HepG2 (cell line): ENCODE measurements around the gene ZCCHC24. TPM values are rescaled to one million over a fixed set of nuclear protein-coding genes. Genes with fewer than 3 reads are reported as not detected.

ENCODE experiments used
- ATRX ChIP-seq: sonication (generic); formaldehyde crosslinking; IDR thresholded peaks from 2 replicates; pipeline ENCODE4 v1.4.0; 2020; ENCODE audit warnings: missing genetic modification reagents, borderline replicate concordance
- CERS6 ChIP-seq: sonication (generic); formaldehyde crosslinking; IDR thresholded peaks from 2 replicates; pipeline ENCODE4 v1.5.0; 2020; ENCODE audit warnings: missing genetic modification reagents
- FOXP4 ChIP-seq: sonication (generic); formaldehyde crosslinking; IDR thresholded peaks from 2 replicates; pipeline ENCODE4 v1.4.0; 2020; ENCODE audit warnings: missing genetic modification reagents
- IKZF1 ChIP-seq: fragments of 450-650 bp; IDR thresholded peaks from 2 replicates; pipeline ENCODE4 v1.7.1; 2016
- KAT8 ChIP-seq: IDR thresholded peaks from 2 replicates; pipeline ENCODE4 v1.6.1; 2016; ENCODE audit warnings: missing genetic modification reagents, missing compliant biosample characterization
- KDM5A ChIP-seq: fragments of 200-600 bp; sonication (generic); IDR thresholded peaks from 2 replicates; pipeline ENCODE4 v1.7.0; 2018; ENCODE audit warnings: antibody characterized with exemption, mild to moderate bottlenecking, low read length, borderline replicate concordance
- NFYB ChIP-seq: sonication (generic); formaldehyde crosslinking; IDR thresholded peaks from 2 replicates; pipeline ENCODE4 v1.4.0; 2020; ENCODE audit warnings: missing genetic modification reagents
- SALL2 ChIP-seq: sonication (generic); formaldehyde crosslinking; IDR thresholded peaks from 2 replicates; pipeline ENCODE4 v1.8.1; 2023; ENCODE audit warnings: mild to moderate bottlenecking, missing genetic modification reagents, inconsistent platforms
- TBP ChIP-seq: sonication (generic); formaldehyde crosslinking; IDR thresholded peaks from 2 replicates; pipeline ENCODE4 v1.5.0; 2020; ENCODE audit warnings: missing genetic modification reagents
- TFAP4 ChIP-seq: sonication (generic); IDR thresholded peaks from 2 replicates; pipeline ENCODE4 v1.6.1; 2016; ENCODE audit warnings: low read depth, borderline replicate concordance
- THAP11 ChIP-seq: IDR thresholded peaks from 2 replicates; pipeline ENCODE4 v1.6.1; 2016; ENCODE audit warnings: missing biosample characterization, missing genetic modification reagents
- ZFP41 ChIP-seq: sonication (generic); formaldehyde crosslinking; IDR thresholded peaks from 2 replicates; pipeline ENCODE4 v1.4.0; 2020; ENCODE audit warnings: mild to moderate bottlenecking, missing genetic modification reagents, borderline replicate concordance
- ZFP90 ChIP-seq: sonication (generic); formaldehyde crosslinking; IDR thresholded peaks from 2 replicates; pipeline ENCODE4 v1.8.0; 2022; ENCODE audit warnings: missing genetic modification reagents, mild to moderate bottlenecking, inconsistent platforms, borderline replicate concordance
- ZFX ChIP-seq: sonication (generic); formaldehyde crosslinking; IDR thresholded peaks from 2 replicates; pipeline ENCODE4 v1.4.0; 2020; ENCODE audit warnings: mild to moderate bottlenecking, low read depth, missing genetic modification reagents, moderate library complexity
- ZKSCAN1 ChIP-seq: fragments of 150-350 bp; IDR thresholded peaks from 2 replicates; pipeline ENCODE4 v1.6.1; 2014; ENCODE audit warnings: low read length
- ZNF44 ChIP-seq: sonication (generic); formaldehyde crosslinking; IDR thresholded peaks from 2 replicates; pipeline ENCODE4 v1.5.1; 2020; ENCODE audit warnings: mild to moderate bottlenecking, missing genetic modification reagents
- ZNF768 ChIP-seq: sonication (generic); formaldehyde crosslinking; IDR thresholded peaks from 2 replicates; pipeline ENCODE4 v1.4.0; 2020; ENCODE audit warnings: missing genetic modification reagents
- ZNF883 ChIP-seq: sonication (generic); formaldehyde crosslinking; IDR thresholded peaks from 2 replicates; pipeline ENCODE4 v1.5.1; 2020; ENCODE audit warnings: mild to moderate bottlenecking, missing genetic modification reagents; ENCODE audit errors: not compliant biosample characterization
- polyA plus RNA-seq, 8 experiments: library from polyadenylated mRNA; depleted of rRNA in 3 of 8; stranded (reverse) in 7 of 8; unstranded in 1 of 8; fragments of >200 nt; fragmentation: Illumina TruSeq in 4 of 8; extraction: Trizol in 4 of 8; gene quantifications; 2 replicates each; pipeline versions ENCODE4 v1.2.1 to v1.2.3, GENCODE V29; 2011 to 2016; ENCODE audit warnings: low read depth in 4 of 8, missing spikeins in 1 of 8, mixed read lengths in 1 of 8; ENCODE audit not compliant: insufficient read depth in 1 of 8
- total RNA-seq, 5 experiments: library from RNA; depleted of rRNA; stranded (reverse); fragments of >200 nt; fragmentation: Illumina TruSeq; extraction: Trizol; gene quantifications; 2 replicates each; pipeline ENCODE4 v1.2.3, GENCODE V29; 2016; ENCODE audit warnings: low read depth in 1 of 5
- TF ChIP-seq, protein P1 (sequence below): sonication (generic); formaldehyde crosslinking; IDR thresholded peaks from 2 replicates; pipeline ENCODE4 v1.5.0; 2020; ENCODE audit warnings: missing genetic modification reagents, mild to moderate bottlenecking, borderline replicate concordance
- TF ChIP-seq, protein P2 (sequence below): sonication (generic); formaldehyde crosslinking; IDR thresholded peaks from 2 replicates; pipeline ENCODE4 v1.4.0; 2020; ENCODE audit warnings: missing genetic modification reagents

ZCCHC24 gene
- total and polyA plus RNA-seq, 2 of the 13 experiments (the other 11 are each of a cell fraction or from before 2014, with no cell fraction given) = 3.1 to 7.9 TPM

GRCh38 chr10:79347226-79347893 is 98.1 kb downstream of the ZCCHC24 start, which contains the start of gene PPIF (continued):
- TF ChIP-seq, protein P1, sequence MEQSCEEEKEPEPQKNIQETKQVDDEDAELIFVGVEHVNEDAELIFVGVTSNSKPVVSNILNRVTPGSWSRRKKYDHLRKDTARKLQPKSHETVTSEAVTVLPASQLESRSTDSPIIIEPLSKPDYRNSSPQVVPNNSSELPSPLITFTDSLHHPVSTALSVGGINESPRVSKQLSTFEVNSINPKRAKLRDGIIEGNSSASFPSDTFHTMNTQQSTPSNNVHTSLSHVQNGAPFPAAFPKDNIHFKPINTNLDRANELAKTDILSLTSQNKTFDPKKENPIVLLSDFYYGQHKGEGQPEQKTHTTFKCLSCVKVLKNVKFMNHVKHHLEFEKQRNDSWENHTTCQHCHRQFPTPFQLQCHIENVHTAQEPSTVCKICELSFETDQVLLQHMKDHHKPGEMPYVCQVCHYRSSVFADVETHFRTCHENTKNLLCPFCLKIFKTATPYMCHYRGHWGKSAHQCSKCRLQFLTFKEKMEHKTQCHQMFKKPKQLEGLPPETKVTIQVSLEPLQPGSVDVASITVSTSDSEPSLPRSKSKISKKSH (CRISPR knock-in tag) = no peak
- no peak for TF ChIP-seq CERS6 (CRISPR knock-in tag)
- peak; percentile 37; the same call in 1 of the 2 replicates for TF ChIP-seq KDM5A
- TF ChIP-seq THAP11 (CRISPR knock-in tag) = 0 out of 2 replicates have a peak, but pooled peaks have one; percentile 4
- TF ChIP-seq ZFX (CRISPR knock-in tag) = peak; percentile 79
- no peak for TF ChIP-seq ZNF44 (CRISPR knock-in tag)
- TF ChIP-seq ZFP90 (CRISPR knock-in tag) = peak; percentile 52; the same call in 1 of the 2 replicates
- TF ChIP-seq NFYB = peak; percentile 60
- TF ChIP-seq ZNF883 (CRISPR knock-in tag) = no peak
- TF ChIP-seq, protein P2, sequence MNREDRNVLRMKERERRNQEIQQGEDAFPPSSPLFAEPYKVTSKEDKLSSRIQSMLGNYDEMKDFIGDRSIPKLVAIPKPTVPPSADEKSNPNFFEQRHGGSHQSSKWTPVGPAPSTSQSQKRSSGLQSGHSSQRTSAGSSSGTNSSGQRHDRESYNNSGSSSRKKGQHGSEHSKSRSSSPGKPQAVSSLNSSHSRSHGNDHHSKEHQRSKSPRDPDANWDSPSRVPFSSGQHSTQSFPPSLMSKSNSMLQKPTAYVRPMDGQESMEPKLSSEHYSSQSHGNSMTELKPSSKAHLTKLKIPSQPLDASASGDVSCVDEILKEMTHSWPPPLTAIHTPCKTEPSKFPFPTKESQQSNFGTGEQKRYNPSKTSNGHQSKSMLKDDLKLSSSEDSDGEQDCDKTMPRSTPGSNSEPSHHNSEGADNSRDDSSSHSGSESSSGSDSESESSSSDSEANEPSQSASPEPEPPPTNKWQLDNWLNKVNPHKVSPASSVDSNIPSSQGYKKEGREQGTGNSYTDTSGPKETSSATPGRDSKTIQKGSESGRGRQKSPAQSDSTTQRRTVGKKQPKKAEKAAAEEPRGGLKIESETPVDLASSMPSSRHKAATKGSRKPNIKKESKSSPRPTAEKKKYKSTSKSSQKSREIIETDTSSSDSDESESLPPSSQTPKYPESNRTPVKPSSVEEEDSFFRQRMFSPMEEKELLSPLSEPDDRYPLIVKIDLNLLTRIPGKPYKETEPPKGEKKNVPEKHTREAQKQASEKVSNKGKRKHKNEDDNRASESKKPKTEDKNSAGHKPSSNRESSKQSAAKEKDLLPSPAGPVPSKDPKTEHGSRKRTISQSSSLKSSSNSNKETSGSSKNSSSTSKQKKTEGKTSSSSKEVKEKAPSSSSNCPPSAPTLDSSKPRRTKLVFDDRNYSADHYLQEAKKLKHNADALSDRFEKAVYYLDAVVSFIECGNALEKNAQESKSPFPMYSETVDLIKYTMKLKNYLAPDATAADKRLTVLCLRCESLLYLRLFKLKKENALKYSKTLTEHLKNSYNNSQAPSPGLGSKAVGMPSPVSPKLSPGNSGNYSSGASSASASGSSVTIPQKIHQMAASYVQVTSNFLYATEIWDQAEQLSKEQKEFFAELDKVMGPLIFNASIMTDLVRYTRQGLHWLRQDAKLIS = no peak
- TF ChIP-seq TFAP4 = peak; percentile 52; the same call in 1 of the 2 replicates
- no peak for TF ChIP-seq ZKSCAN1
- no peak for TF ChIP-seq FOXP4 (CRISPR knock-in tag)
- TF ChIP-seq ZFP41 (CRISPR knock-in tag) = no peak
- no peak for TF ChIP-seq IKZF1
- TF ChIP-seq TBP = 0 out of 2 replicates have a peak, but pooled peaks have one; percentile 12
- TF ChIP-seq ZNF768 = peak; percentile 12; the same call in 1 of the 2 replicates
- no peak; the same call in 1 of the 2 replicates for TF ChIP-seq KAT8 (CRISPR knock-in tag)
- TF ChIP-seq SALL2 (CRISPR knock-in tag) = peak; percentile 95
- no peak for TF ChIP-seq ATRX (CRISPR knock-in tag)
